Erythroblast (primary cell): ENCODE measurements around the gene MTOR.

ENCODE experiments used
- GATA1 ChIP-seq: IDR thresholded peaks from 2 replicates; pipeline ENCODE4 v1.6.1; 2011; ENCODE audit warnings: low read depth, mild to moderate bottlenecking, control low read depth, low read length, moderate library complexity
- POLR2A ChIP-seq: IDR thresholded peaks from 2 replicates; pipeline ENCODE4 v1.6.1; 2011; ENCODE audit warnings: mild to moderate bottlenecking, low read length

GRCh38 chr1:11065796-11066195 is 196.6 kb downstream of the MTOR start:
- TF ChIP-seq POLR2A (no peak), GATA1 (no peak)
